GM23248 (cell line): ENCODE measurements around the gene MALSU1. TPM values are rescaled to one million over a fixed set of nuclear protein-coding genes. Genes with fewer than 3 reads are reported as not detected.

Experiments
- DNase-seq: peaks from one replicate; pipeline ENCODE4 v3.0.0-alpha.2; 2015
- H2AFZ ChIP-seq: fragments of 200-600 bp; sonication (generic); 2 replicates; pipeline ENCODE4 v1.6.1; 2016; ENCODE audit warnings: antibody characterized with exemption
- H3F3A ChIP-seq: fragments of 200-600 bp; sonication (generic); 2 replicates; pipeline ENCODE4 v1.6.1; 2016; ENCODE audit warnings: mild to moderate bottlenecking, antibody characterized with exemption, mixed run types; ENCODE audit not compliant: insufficient read depth
- H3K27ac ChIP-seq: fragments of 200-600 bp; sonication (generic); 2 replicates; pipeline ENCODE4 v1.5.1; 2016; ENCODE audit warnings: mild to moderate bottlenecking
- H3K27me3 ChIP-seq: fragments of 200-600 bp; sonication (generic); replicated peaks from 2 replicates; pipeline ENCODE4 v1.6.1; 2016; ENCODE audit warnings: mild to moderate bottlenecking; ENCODE audit not compliant: insufficient read depth
- H3K36me3 ChIP-seq: fragments of 200-600 bp; sonication (generic); 2 replicates; pipeline ENCODE4 v1.6.1; 2016; ENCODE audit warnings: low read depth, mild to moderate bottlenecking
- H3K4me1 ChIP-seq: fragments of 200-600 bp; sonication (generic); 2 replicates; pipeline ENCODE4 v1.6.1; 2016; ENCODE audit warnings: mild to moderate bottlenecking; ENCODE audit not compliant: insufficient read depth
- H3K4me2 ChIP-seq: fragments of 200-600 bp; sonication (generic); one replicate; pipeline ENCODE4 v1.6.1; 2016; ENCODE audit warnings: mild to moderate bottlenecking; ENCODE audit not compliant: unreplicated experiment
- H3K4me3 ChIP-seq: fragments of 200-600 bp; sonication (generic); 2 replicates; pipeline ENCODE4 v1.5.1; 2016; ENCODE audit warnings: mild to moderate bottlenecking
- H3K79me2 ChIP-seq: fragments of 200-600 bp; sonication (generic); 2 replicates; pipeline ENCODE4 v1.6.1; 2016; ENCODE audit warnings: mild to moderate bottlenecking; ENCODE audit not compliant: insufficient read depth
- H3K9ac ChIP-seq: fragments of 200-600 bp; sonication (generic); 2 replicates; pipeline ENCODE4 v1.6.1; 2016; ENCODE audit warnings: mild to moderate bottlenecking
- H3K9me2 ChIP-seq: fragments of 200-600 bp; sonication (generic); 2 replicates; pipeline ENCODE4 v1.6.1; 2016; ENCODE audit warnings: mixed run types, mild to moderate bottlenecking, moderate library complexity; ENCODE audit not compliant: insufficient read depth
- H3K9me3 ChIP-seq: fragments of 200-600 bp; sonication (generic); one replicate; pipeline ENCODE4 v1.6.1; 2017; ENCODE audit warnings: low read depth
- H4K20me1 ChIP-seq: fragments of 200-600 bp; sonication (generic); 2 replicates; pipeline ENCODE4 v1.6.0; 2016; ENCODE audit not compliant: insufficient read depth
- EZH2 ChIP-seq: fragments of 200-600 bp; sonication (generic); IDR thresholded peaks from 2 replicates; pipeline ENCODE4 v1.6.1; 2018; ENCODE audit warnings: antibody characterized with exemption, mild to moderate bottlenecking; ENCODE audit not compliant: insufficient read depth, poor library complexity, severe bottlenecking
- EZH2phosphoT487 ChIP-seq: fragments of 200-600 bp; sonication (generic); IDR thresholded peaks from 2 replicates; pipeline ENCODE4 v1.6.1; 2018; ENCODE audit warnings: antibody characterized with exemption, moderate library complexity, mild to moderate bottlenecking, low read depth; ENCODE audit not compliant: insufficient read depth
- WGBS, 2 experiments: methylation state at CpG; one replicate each; pipeline ENCODE4 v1.1.6; 2015 to 2017; ENCODE audit warnings: low lambda C conversion rate in 2 of 2, low coverage in 1 of 2; ENCODE audit errors: missing lambda C conversion rate in 2 of 2; 5-methylcytosine and 5-hydroxymethylcytosine counted together
- in situ Hi-C: fragments of 300-500 bp; cut with MboI; formaldehyde crosslinking; loops from 2 replicates; pipeline ENCODE4 v1.15.0; 2020
- polyA plus RNA-seq: library from polyadenylated mRNA; unstranded; fragments of >200 nt; fragmentation: Nextera tagmentation; extraction: Ambion mirVana; gene quantifications from 2 replicates; pipeline ENCODE4 v1.2.1, GENCODE V29; 2016
- total RNA-seq: library from RNA; depleted of rRNA; stranded (reverse); fragments of >200 nt; shearing (Covaris generic); gene quantifications from 2 replicates; pipeline ENCODE4 v1.2.3, GENCODE V29; 2014

Gene MALSU1
- total and polyA plus RNA-seq, 2 experiments from 2014 or later: 66.0 to 136 TPM

GRCh38 chr7:23283086-23283485, 16.1 kb upstream of the MALSU1 start:
- no peaks in the 10 kb centered on the region for H3K9me3 ChIP-seq
- H3K9me2 ChIP-seq: no peaks in the 10 kb centered on the region
- no peak for DNase-seq
- H3K27ac ChIP-seq: no peak overlapping the region
- H3K27me3 ChIP-seq: no peaks in the 10 kb centered on the region
- TF ChIP-seq EZH2phosphoT487 (no peak), EZH2 (no peak)
- WGBS, 2 experiments: 90 to 95% methylated on average over 4 of the region's 4 CpGs
- H2AFZ ChIP-seq: no peak overlapping the region
- in situ Hi-C loops: no loop called here
- H3K36me3 ChIP-seq: no peaks in the 10 kb centered on the region
- H3K9ac ChIP-seq: no peak overlapping the region
- no peak overlapping the region for H3K4me2 ChIP-seq
- no peaks in the 10 kb centered on the region for H3K4me1 ChIP-seq
- no peaks in the 10 kb centered on the region for H3F3A ChIP-seq
- no peak overlapping the region for H3K4me3 ChIP-seq
- no peaks in the 10 kb centered on the region for H3K79me2 ChIP-seq
- no peaks in the 10 kb centered on the region for H4K20me1 ChIP-seq

- TF ChIP-seq EZH2phosphoT487 (no peak), EZH2 (no peak)
- no peaks in the 10 kb centered on the region for H3K4me1 ChIP-seq
- WGBS, 2 experiments: 94 to 100% methylated on average over 2 of the region's 2 CpGs
- no peaks in the 10 kb centered on the region for H3K9me2 ChIP-seq
- in situ Hi-C loops: no loop called here
- no peak overlapping the region for H3K4me2 ChIP-seq
- no peak overlapping the region for H2AFZ ChIP-seq
- H3K27ac ChIP-seq: no peak overlapping the region
- no peak overlapping the region for H3K4me3 ChIP-seq
- H3K27me3 ChIP-seq: no peaks in the 10 kb centered on the region
- no peaks in the 10 kb centered on the region for H3K79me2 ChIP-seq
- H3K9me3 ChIP-seq: no peaks in the 10 kb centered on the region
- H3K36me3 ChIP-seq: no peaks in the 10 kb centered on the region
- no peaks in the 10 kb centered on the region for H4K20me1 ChIP-seq
- no peak overlapping the region for H3K9ac ChIP-seq
- no peak for DNase-seq
- no peaks in the 10 kb centered on the region for H3F3A ChIP-seq
Measured at GRCh38 chr7:23284871-23285270, 14.3 kb upstream of the MALSU1 start.

- in situ Hi-C loops: no loop called here
- no peak for DNase-seq
- H3K27ac ChIP-seq: no peak overlapping the region
- no peaks in the 10 kb centered on the region for H3K9me2 ChIP-seq
- TF ChIP-seq EZH2 (no peak), EZH2phosphoT487 (no peak)
- H4K20me1 ChIP-seq: no peaks in the 10 kb centered on the region
- no peaks in the 10 kb centered on the region for H3K27me3 ChIP-seq
- H3K4me3 ChIP-seq: no peak overlapping the region
- H3K4me2 ChIP-seq: no peak overlapping the region
- H2AFZ ChIP-seq: no peak overlapping the region
- no peaks in the 10 kb centered on the region for H3K79me2 ChIP-seq
- H3K4me1 ChIP-seq: no peaks in the 10 kb centered on the region
- H3K9ac ChIP-seq: no peak overlapping the region
- 86% methylated on average over 18 of the region's 18 CpGs for WGBS, 2 experiments
- no peaks in the 10 kb centered on the region for H3K36me3 ChIP-seq
- H3F3A ChIP-seq: no peaks in the 10 kb centered on the region
- H3K9me3 ChIP-seq: no peaks in the 10 kb centered on the region
Measured at GRCh38 chr7:23285657-23286646, 13.2 kb upstream of the MALSU1 start.

- no peak for DNase-seq
- 81 to 82% methylated on average over 5 of the region's 5 CpGs for WGBS, 2 experiments
- no peak overlapping the region for H3K4me3 ChIP-seq
- H3K4me2 ChIP-seq: no peak overlapping the region
- no peak overlapping the region for H3K27ac ChIP-seq
- no peaks in the 10 kb centered on the region for H3K27me3 ChIP-seq
- in situ Hi-C loops: no loop called here
- no peaks in the 10 kb centered on the region for H3K4me1 ChIP-seq
- no peaks in the 10 kb centered on the region for H3K9me2 ChIP-seq
- H3K36me3 ChIP-seq: no peaks in the 10 kb centered on the region
- no peaks in the 10 kb centered on the region for H3K79me2 ChIP-seq
- no peaks in the 10 kb centered on the region for H4K20me1 ChIP-seq
- H3K9me3 ChIP-seq: no peaks in the 10 kb centered on the region
- TF ChIP-seq EZH2 (no peak), EZH2phosphoT487 (no peak)
- H3K9ac ChIP-seq: no peak overlapping the region
- H2AFZ ChIP-seq: no peak overlapping the region
- H3F3A ChIP-seq: no peaks in the 10 kb centered on the region
Measured at GRCh38 chr7:23287612-23288011, 11.5 kb upstream of the MALSU1 start.
